Heart right ventricle (tissue), 16 donors: ENCODE measurements around the gene COPB1. TPM values are rescaled to one million over a fixed set of nuclear protein-coding genes. Genes with fewer than 3 reads are reported as not detected.
A peak's percentile ranks its signal among the peaks of the same experiment; 100 is the strongest.

ENCODE experiments used
- ATAC-seq, 8 donors: fragments of 200-7000 bp; cut with Tn5 transposase; one replicate each; pipeline ENCODE4 v1.9.1; 2020; ENCODE audit warnings: mild to moderate bottlenecking in 8 of 8, moderate library complexity in 8 of 8, moderate number of reproducible peaks in 1 of 8
- DNase-seq, 2 donors: peaks; one replicate each; pipeline ENCODE4 v3.0.0-alpha.2; 2020
- H3K27ac ChIP-seq, 10 donors: fragments of 200-600 bp; sonication (generic) in 2 of 10; one replicate each; pipeline versions ENCODE4 v1.5.0 to v1.8.0; 2020 to 2022; ENCODE audit warnings: mild to moderate bottlenecking in 3 of 10
- H3K27me3 ChIP-seq, 7 donors: fragments of 200-600 bp; one replicate each; pipeline ENCODE4 v1.8.0; 2021 to 2022; ENCODE audit warnings: mild to moderate bottlenecking in 2 of 7
- H3K36me3 ChIP-seq, 9 donors: fragments of 200-600 bp; sonication (generic) in 1 of 9; one replicate each; pipeline versions ENCODE4 v1.5.0 to v1.8.0; 2020 to 2022; ENCODE audit warnings: mild to moderate bottlenecking in 2 of 9
- H3K4me1 ChIP-seq, 9 donors: fragments of 200-600 bp; sonication (generic) in 1 of 9; one replicate each; pipeline versions ENCODE4 v1.5.0 to v1.8.0; 2020 to 2022; ENCODE audit warnings: mild to moderate bottlenecking in 4 of 9
- H3K4me3 ChIP-seq, 10 donors: fragments of 200-600 bp; sonication (generic) in 2 of 10; one replicate each; pipeline versions ENCODE4 v1.5.0 to v1.8.0; 2020 to 2022; ENCODE audit warnings: mild to moderate bottlenecking in 7 of 10, moderate library complexity in 2 of 10
- H3K9me3 ChIP-seq, 11 donors: fragments of 200-600 bp in 10 of 11; sonication (generic) in 2 of 11; one replicate each; pipeline versions ENCODE4 v1.5.0 to v1.8.0; 2013 to 2022; ENCODE audit warnings: mild to moderate bottlenecking in 2 of 11, control low read depth in 1 of 11, moderate library complexity in 1 of 11
- WGBS, 2 donors: extraction: QIAGEN DNeasy Blood & Tissue Kit; methylation state at CpG; one replicate each; pipeline ENCODE4 v1.1.7; 2013; ENCODE audit warnings: inconsistent platforms in 1 of 2; 5-methylcytosine and 5-hydroxymethylcytosine counted together
- intact Hi-C, 10 donors: fragments of 100-400 bp; cut with DNase I; formaldehyde crosslinking; loops; one replicate each; pipeline versions ENCODE4 v1.11.1 to v1.14.2; 2022
- polyA plus RNA-seq, 2 donors: library from polyadenylated mRNA; stranded (reverse); fragments of 200-250 nt; gene quantifications; one replicate each; pipeline ENCODE4 v1.2.3, GENCODE V29; 2013
- total RNA-seq, 10 donors: library from RNA; stranded (reverse); fragmentation: NEBNext Ultra II Directional in 3 of 10; extraction: Animal tissue kit (Norgen Biotek cat#: 25700) in 3 of 10; gene quantifications; one replicate each; pipeline versions ENCODE4 v1.2.1 to v1.2.4, GENCODE V29; 2021 to 2023
- TF ChIP-seq, protein P1 (sequence below), 9 donors: fragments of 200-600 bp; sonication (generic) in 2 of 9; IDR thresholded peaks; one replicate each; pipeline versions ENCODE4 v1.5.0 to v1.8.0; 2021 to 2022; ENCODE audit warnings: antibody characterized with exemption in 9 of 9, mild to moderate bottlenecking in 5 of 9, moderate library complexity in 1 of 9
- donor health status: Arrhythmogenic right ventricular cardiomyopathy.
- donor health status: ischemic (EF 13 %, LVEDD 7.1; RV severe dilation, severe dysfunction).
- donor health status: healthy with polysubstance abuse.
- donor health status: DM: no; HTN: yes; CAD: no.
- donor health status: DM: no; HTN: no; CAD: no.
- donor health status: ischemic (EF 25% LVEDD 6.9; RV normal size, moderate dysfunction).
- donor health status: ischemic (EF 25% LVEDD 5.7; RV mildly dilated, moderate dysfunction).
- donor health status: healthy.
- donor health status: DM: yes; HTN: yes; CAD: no.
- donor health status: Ischemic cardiomyopathy.
- donor health status: ischemic (EF 35%, LVEDD 5.7; RV mildly dilated, moderate dysfunction).
- donor health status: nonischemic (EF 11% LVEDD 7.7; RV severe dilation, severe dysfunction).
- donor health status: DM: yes; HTN: yes; CAD: no.
- donor health status: PGD.
- donor health status: ischemic (EF 29% LVEDD 5.4; RV normal size, mild dysfunction).
- donor health status: nonischemic (EF 23%, LVEDD 6.1; RV moderate dilation, normal function).

COPB1 gene
- total and polyA plus RNA-seq, 12 donors = 28.4 to 60.0 (median 47.9) TPM

DNA sequence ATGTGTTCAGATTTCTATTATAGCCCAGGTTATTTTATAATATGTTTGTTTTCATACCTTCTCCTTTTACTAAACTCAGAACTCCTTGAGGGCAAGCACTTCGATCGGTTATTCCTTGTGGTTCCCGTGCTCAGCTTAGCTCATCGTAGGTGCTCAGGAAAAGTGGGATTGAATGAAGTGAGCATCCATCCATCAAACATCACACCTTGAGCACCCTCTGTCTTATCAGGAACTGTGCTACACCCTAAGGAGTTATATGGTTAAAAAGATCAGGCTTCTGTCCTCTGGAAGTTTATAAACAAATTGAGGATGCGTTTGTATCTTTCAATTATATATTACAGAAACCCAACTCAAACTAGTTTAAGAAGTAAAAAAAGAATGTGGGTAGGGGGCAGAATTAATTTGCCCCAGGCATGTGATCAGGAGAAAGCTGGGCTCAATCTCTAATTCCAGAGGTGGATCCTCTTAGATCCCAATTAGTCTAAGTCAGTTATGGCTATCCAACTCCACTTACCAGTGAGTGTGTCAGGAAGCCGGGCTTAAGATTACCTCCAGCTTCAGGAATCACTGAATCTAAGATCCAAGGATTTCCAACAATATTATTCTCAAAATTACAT is 80.7 kb downstream of the COPB1 start:
- WGBS, 2 donors = 80 to 85% methylated on average over 6 of the region's 6 CpGs
- no peaks in the 10 kb centered on the region for H3K36me3 ChIP-seq
- H3K27ac ChIP-seq = no peak overlapping the region
- H3K27me3 ChIP-seq = no peaks in the 10 kb centered on the region
- intact Hi-C loops = no loop called here
- H3K4me3 ChIP-seq = no peak overlapping the region
- TF ChIP-seq, protein P1, sequence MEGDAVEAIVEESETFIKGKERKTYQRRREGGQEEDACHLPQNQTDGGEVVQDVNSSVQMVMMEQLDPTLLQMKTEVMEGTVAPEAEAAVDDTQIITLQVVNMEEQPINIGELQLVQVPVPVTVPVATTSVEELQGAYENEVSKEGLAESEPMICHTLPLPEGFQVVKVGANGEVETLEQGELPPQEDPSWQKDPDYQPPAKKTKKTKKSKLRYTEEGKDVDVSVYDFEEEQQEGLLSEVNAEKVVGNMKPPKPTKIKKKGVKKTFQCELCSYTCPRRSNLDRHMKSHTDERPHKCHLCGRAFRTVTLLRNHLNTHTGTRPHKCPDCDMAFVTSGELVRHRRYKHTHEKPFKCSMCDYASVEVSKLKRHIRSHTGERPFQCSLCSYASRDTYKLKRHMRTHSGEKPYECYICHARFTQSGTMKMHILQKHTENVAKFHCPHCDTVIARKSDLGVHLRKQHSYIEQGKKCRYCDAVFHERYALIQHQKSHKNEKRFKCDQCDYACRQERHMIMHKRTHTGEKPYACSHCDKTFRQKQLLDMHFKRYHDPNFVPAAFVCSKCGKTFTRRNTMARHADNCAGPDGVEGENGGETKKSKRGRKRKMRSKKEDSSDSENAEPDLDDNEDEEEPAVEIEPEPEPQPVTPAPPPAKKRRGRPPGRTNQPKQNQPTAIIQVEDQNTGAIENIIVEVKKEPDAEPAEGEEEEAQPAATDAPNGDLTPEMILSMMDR (IDR thresholded peaks at IDR 0.05) = peak in 3 of 9 donors; percentile 22 to 30 (median 25)
- ATAC-seq (no peak), DNase-seq (no peak)
- no peaks in the 10 kb centered on the region for H3K9me3 ChIP-seq
- peaks cover 3 to 51% (median 16%) of the 10 kb centered on the region in 9 donors for H3K4me1 ChIP-seq

GRCh38 chr11:14417617-14418374 is 81.8 kb downstream of the COPB1 start:
- Histone ChIP-seq H3K27ac (peak overlapping the region in 4 of 10 donors; percentile 7 to 54 (median 27)), H3K4me1 (peaks cover 0 to 51% (median 16%) of the 10 kb centered on the region in 9 donors), H3K36me3 (no peaks in the 10 kb centered on the region), H3K9me3 (no peaks in the 10 kb centered on the region), H3K4me3 (no peak overlapping the region), H3K27me3 (no peaks in the 10 kb centered on the region)
- TF ChIP-seq, protein P1 (IDR thresholded peaks at IDR 0.05) = no peak
- ATAC-seq (no peak), DNase-seq (no peak)
- WGBS, 2 donors = 71 to 81% methylated on average over 4 of the region's 4 CpGs
- intact Hi-C loops = no loop called here

DNA sequence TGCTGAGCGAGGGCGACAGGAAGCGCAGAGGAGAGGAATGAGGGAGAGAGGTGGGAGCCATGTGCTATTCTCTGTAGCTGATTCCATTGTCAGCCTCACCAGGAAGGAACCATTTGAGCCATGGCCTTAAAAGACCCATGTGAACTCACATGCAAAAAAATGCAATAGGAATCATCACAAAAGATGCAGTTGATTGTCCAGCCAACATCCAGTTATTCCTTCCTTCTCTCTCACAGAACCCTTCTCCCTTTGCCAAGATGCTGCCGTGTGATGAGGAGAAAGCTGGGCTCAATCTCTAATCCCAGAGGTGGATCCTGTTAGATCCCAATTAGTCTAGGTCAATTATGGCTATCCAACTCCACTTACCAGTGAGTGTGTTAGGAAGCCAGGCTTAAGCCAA is 82.4 kb downstream of the COPB1 start:
- 69 to 76% methylated on average over 4 of the region's 4 CpGs for WGBS, 2 donors
- intact Hi-C loops = no loop called here
- DNase-seq (no peak), ATAC-seq (no peak)
- H3K27me3 ChIP-seq = no peaks in the 10 kb centered on the region
- H3K4me1 ChIP-seq = peaks cover 0 to 48% (median 15%) of the 10 kb centered on the region in 9 donors
- H3K36me3 ChIP-seq = no peaks in the 10 kb centered on the region
- no peak overlapping the region for H3K4me3 ChIP-seq
- TF ChIP-seq, protein P1 (IDR thresholded peaks at IDR 0.05) = no peak
- peak overlapping the region in 2 of 10 donors; percentile 7 to 31 for H3K27ac ChIP-seq
- no peaks in the 10 kb centered on the region for H3K9me3 ChIP-seq

DNA sequence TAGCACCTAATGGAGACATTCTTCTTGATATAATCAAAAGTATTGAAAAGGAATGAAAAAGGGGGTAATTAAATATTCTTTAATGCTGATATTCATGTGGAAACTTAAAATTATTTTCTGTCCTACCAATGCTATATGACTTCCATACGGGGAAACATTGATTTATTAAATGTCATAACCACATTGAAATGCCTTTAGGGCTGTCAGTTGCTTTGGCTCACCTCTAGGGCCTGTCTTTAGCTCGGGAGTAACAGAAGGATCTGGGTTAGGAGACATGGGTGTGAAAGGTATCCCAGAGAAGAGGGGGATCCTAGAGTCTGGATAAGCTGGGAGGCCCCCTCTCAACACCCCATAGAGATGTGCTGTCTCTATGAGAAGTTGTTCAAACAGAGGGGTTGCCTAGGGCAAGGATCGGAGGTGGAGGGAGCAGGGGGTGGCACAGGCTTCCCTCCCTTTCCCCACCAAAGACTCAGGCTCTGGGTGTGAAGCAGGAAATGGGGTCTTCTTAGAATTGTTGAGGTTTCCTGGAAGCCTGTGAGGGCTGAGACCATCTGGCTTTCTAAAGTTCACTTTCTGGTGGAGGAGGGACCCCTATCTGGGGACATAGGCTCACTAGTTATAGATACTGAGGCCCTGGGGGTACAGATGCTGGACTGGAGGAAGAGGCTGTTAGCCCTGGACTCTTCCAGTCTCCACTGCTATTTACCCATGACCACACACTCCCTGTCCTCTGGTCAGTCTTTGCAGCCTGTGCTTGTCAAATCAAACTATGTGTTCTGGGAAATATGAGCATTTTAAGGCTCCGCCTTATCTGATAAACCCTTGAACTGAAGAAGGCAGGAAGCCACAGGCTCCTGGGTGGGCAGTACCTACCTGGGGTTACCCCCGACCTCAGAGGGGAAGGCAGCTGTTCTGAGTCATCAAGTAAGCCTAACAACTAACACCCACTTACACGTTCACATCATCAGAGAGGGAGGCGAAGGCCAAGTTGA is 84.8 kb downstream of the COPB1 start:
- H3K27me3 ChIP-seq = no peaks in the 10 kb centered on the region
- H3K36me3 ChIP-seq = no peaks in the 10 kb centered on the region
- TF ChIP-seq, protein P1 (IDR thresholded peaks at IDR 0.05) = no peak
- WGBS, 2 donors = 57 to 76% methylated on average over 7 of the region's 7 CpGs
- H3K4me3 ChIP-seq = no peak overlapping the region
- peaks cover 0 to 42% (median 8%) of the 10 kb centered on the region in 9 donors for H3K4me1 ChIP-seq
- intact Hi-C loops = no loop called here
- no peaks in the 10 kb centered on the region for H3K9me3 ChIP-seq
- no peak for DNase-seq
- H3K27ac ChIP-seq = peak overlapping the region in 6 of 10 donors; percentile 3 to 65 (median 15)
- no peak for ATAC-seq
